Neural cell (in vitro differentiated cells): ENCODE data around the gene SMAP1. TPM values are rescaled to one million over a fixed set of nuclear protein-coding genes. Genes with fewer than 3 reads are reported as not detected.

Experiments used
- H2AFZ ChIP-seq: fragments of 200-600, 300-800 bp; sonication (generic), shearing (Covaris generic); 2 replicates; pipeline ENCODE4 v1.6.0; 2014; ENCODE audit warnings: low read depth, mild to moderate bottlenecking, antibody characterized with exemption, low read length, moderate library complexity
- H3F3A ChIP-seq: fragments of 200-600 bp; shearing (Covaris generic); 2 replicates; pipeline ENCODE4 v1.6.1; 2016; ENCODE audit warnings: mild to moderate bottlenecking, moderate library complexity, mixed read lengths, antibody characterized with exemption, low read length; ENCODE audit not compliant: insufficient read depth, poor library complexity, severe bottlenecking
- H3K27ac ChIP-seq: fragments of 200-600, 300-800 bp; sonication (generic), shearing (Covaris generic); 2 replicates; pipeline ENCODE4 v1.5.1; 2014; ENCODE audit warnings: mild to moderate bottlenecking, low read length, moderate library complexity
- H3K27me3 ChIP-seq: fragments of 300-800, 200-600 bp; sonication (generic), shearing (Covaris generic); 2 replicates; pipeline ENCODE4 v1.6.0; 2014; ENCODE audit warnings: mild to moderate bottlenecking, low read depth, low read length, moderate library complexity; ENCODE audit not compliant: insufficient read depth
- H3K36me3 ChIP-seq: fragments of 300-800, 200-600 bp; sonication (generic), shearing (Covaris generic); 2 replicates; pipeline ENCODE4 v1.5.1; 2014; ENCODE audit warnings: mild to moderate bottlenecking, antibody characterized with exemption, low read length, moderate library complexity; ENCODE audit not compliant: insufficient read depth
- H3K4me2 ChIP-seq: fragments of 300-800, 200-600 bp; sonication (generic), shearing (Covaris generic); 2 replicates; pipeline ENCODE4 v1.6.0; 2014; ENCODE audit warnings: mild to moderate bottlenecking, low read length
- H3K4me3 ChIP-seq: fragments of 300-800, 200-600 bp; sonication (generic), shearing (Covaris generic); 2 replicates; pipeline ENCODE4 v1.5.1; 2014; ENCODE audit warnings: mild to moderate bottlenecking, low read length, moderate library complexity
- H3K79me2 ChIP-seq: fragments of 200-600 bp; shearing (Covaris generic); replicated peaks from 2 replicates; pipeline ENCODE4 v1.6.0; 2014; ENCODE audit warnings: mild to moderate bottlenecking, low read length, moderate library complexity; ENCODE audit not compliant: insufficient read depth
- H3K9ac ChIP-seq: fragments of 300-800, 200-600 bp; sonication (generic), shearing (Covaris generic); 2 replicates; pipeline ENCODE4 v1.6.1; 2016; ENCODE audit warnings: mild to moderate bottlenecking, low read length, mixed read lengths
- H3K9me2 ChIP-seq: fragments of 200-600 bp; shearing (Covaris generic); 2 replicates; pipeline ENCODE4 v1.6.1; 2016; ENCODE audit warnings: mild to moderate bottlenecking, low read length, mixed read lengths; ENCODE audit not compliant: insufficient read depth
- H3K9me3 ChIP-seq: fragments of 200-600, 300-800 bp; sonication (generic), shearing (Covaris generic); 2 replicates; pipeline ENCODE4 v1.6.1; 2016; ENCODE audit warnings: mild to moderate bottlenecking, mixed run types, low read length, moderate library complexity, mixed read lengths
- H4K20me1 ChIP-seq: fragments of 200-600 bp; shearing (Covaris generic); 2 replicates; pipeline ENCODE4 v1.6.1; 2016; ENCODE audit warnings: mild to moderate bottlenecking, mixed run types; ENCODE audit not compliant: insufficient read depth
- CTCF ChIP-seq: fragments of 450-650 bp; IDR thresholded peaks from 2 replicates; pipeline ENCODE4 v1.5.1; 2014; ENCODE audit warnings: antibody characterized with exemption, mild to moderate bottlenecking, moderate library complexity; ENCODE audit not compliant: poor library complexity, severe bottlenecking
- EP300 ChIP-seq: fragments of 450-650 bp; conservative IDR thresholded peaks from 2 replicates; pipeline ENCODE4 v1.6.1; 2014; ENCODE audit warnings: antibody characterized with exemption, mild to moderate bottlenecking, moderate library complexity; ENCODE audit not compliant: poor library complexity, severe bottlenecking
- EZH2 ChIP-seq: fragments of 200-600, 300-800 bp; shearing (Covaris generic), sonication (generic); IDR thresholded peaks from 2 replicates; pipeline ENCODE4 v1.6.1; 2014; ENCODE audit warnings: antibody characterized with exemption, low read length, borderline replicate concordance, mild to moderate bottlenecking; ENCODE audit not compliant: insufficient read depth, poor library complexity, severe bottlenecking
- MXI1 ChIP-seq: fragments of 450-650 bp; conservative IDR thresholded peaks from 2 replicates; pipeline ENCODE4 v1.6.1; 2014; ENCODE audit warnings: antibody characterized with exemption, mild to moderate bottlenecking; ENCODE audit not compliant: poor library complexity, severe bottlenecking
- POLR2AphosphoS5 ChIP-seq: IDR thresholded peaks from 2 replicates; pipeline ENCODE4 v1.6.1; 2012
- RAD21 ChIP-seq: fragments of 450-650 bp; conservative IDR thresholded peaks from 2 replicates; pipeline ENCODE4 v1.6.1; 2014; ENCODE audit warnings: antibody characterized with exemption, mild to moderate bottlenecking, moderate library complexity
- REST ChIP-seq: IDR thresholded peaks from 2 replicates; pipeline ENCODE4 v1.6.1; 2012; ENCODE audit warnings: borderline replicate concordance
- SMC3 ChIP-seq: fragments of 450-650 bp; conservative IDR thresholded peaks from 2 replicates; pipeline ENCODE4 v1.6.1; 2014; ENCODE audit warnings: antibody characterized with exemption, mild to moderate bottlenecking, moderate library complexity; ENCODE audit not compliant: poor library complexity
- TAF1 ChIP-seq: IDR thresholded peaks from 2 replicates; pipeline ENCODE4 v1.6.1; 2012; ENCODE audit warnings: low read depth
- polyA minus RNA-seq: library from RNA; depleted of rRNA, polyadenylated mRNA; stranded (reverse); fragments of >200 nt; gene quantifications from 2 replicates; pipeline ENCODE4 v1.2.3, GENCODE V29; 2014
- polyA plus RNA-seq: library from polyadenylated mRNA; depleted of rRNA; stranded (reverse); fragments of >200 nt; gene quantifications from 2 replicates; pipeline ENCODE4 v1.2.3, GENCODE V29; 2014

SMAP1 gene
- polyA plus RNA-seq: 43.6 and 43.7 TPM in 2 replicates
- polyA minus RNA-seq: 64.5 and 66.6 TPM in 2 replicates

GRCh38 chr6:70667711-70668498, at the start of gene SMAP1:
Gene SMAP1, plus strand, starts transcription at chr6:70667883. Its CDS starts 141 bp downstream, at chr6:70668024.
- peak within 1 kb of the TSS; percentile 84 for H3K4me2 ChIP-seq
- no peaks in the 10 kb centered on the region for H3K36me3 ChIP-seq
- TF ChIP-seq EP300 (peak; percentile 54), POLR2AphosphoS5 (peak; percentile 79), EZH2 (no peak), REST (no peak), RAD21 (no peak), MXI1 (peak; percentile 62), SMC3 (peak; percentile 29), TAF1 (peak; percentile 76), CTCF (peak; percentile 39)
- H3K9me3 ChIP-seq: no peaks in the 10 kb centered on the region
- peaks cover 40% of the 10 kb centered on the region for H3K79me2 ChIP-seq
- peak within 1 kb of the TSS; percentile 86 for H3K27ac ChIP-seq
- H3K9ac ChIP-seq: peak within 1 kb of the TSS; percentile 84
- H3K4me3 ChIP-seq: peak within 1 kb of the TSS; percentile 93
- H3K27me3 ChIP-seq: peaks cover 3% of the 10 kb centered on the region
- H3F3A ChIP-seq: no peaks in the 10 kb centered on the region
- H2AFZ ChIP-seq: peak within 1 kb of the TSS; percentile 100
- H3K9me2 ChIP-seq: no peaks in the 10 kb centered on the region
- H4K20me1 ChIP-seq: no peaks in the 10 kb centered on the region

GRCh38 chr6:70620746-70621145, 46.9 kb upstream of the SMAP1 start:
- TF ChIP-seq TAF1 (no peak), REST (no peak), MXI1 (no peak), SMC3 (no peak), POLR2AphosphoS5 (no peak), EP300 (no peak), EZH2 (no peak), RAD21 (no peak), CTCF (no peak)
- no peaks in the 10 kb centered on the region for H3K9me2 ChIP-seq
- no peaks in the 10 kb centered on the region for H3K9me3 ChIP-seq
- no peak overlapping the region for H3K4me2 ChIP-seq
- H3K79me2 ChIP-seq: no peaks in the 10 kb centered on the region
- H3K9ac ChIP-seq: no peak overlapping the region
- H3F3A ChIP-seq: no peaks in the 10 kb centered on the region
- H3K4me3 ChIP-seq: no peak overlapping the region
- H2AFZ ChIP-seq: no peak overlapping the region
- no peaks in the 10 kb centered on the region for H3K27me3 ChIP-seq
- H4K20me1 ChIP-seq: no peaks in the 10 kb centered on the region
- no peak overlapping the region for H3K27ac ChIP-seq
- no peaks in the 10 kb centered on the region for H3K36me3 ChIP-seq
